Gastrocnemius medialis (tissue), 4 donors: ENCODE data around the gene APEX1.

Source experiments
- POLR2A ChIP-seq, 2 donors: fragments of 450-650 bp; IDR thresholded peaks; one replicate each; pipeline ENCODE4 v1.6.1; 2017; ENCODE audit warnings: antibody characterized with exemption in 2 of 2, mild to moderate bottlenecking in 2 of 2, moderate library complexity in 2 of 2
- TF ChIP-seq, protein P1 (sequence below), 5 experiments: fragments of 450-650 bp in 3 of 5; fragments of 200-600 bp in 2 of 5; sonication (generic) in 2 of 5; IDR thresholded peaks in 4 of 5; conservative IDR thresholded peaks in 1 of 5; 1 replicate in 4 of 5; 2 replicates in 1 of 5; pipeline ENCODE4 v1.5.1; 2016 to 2019; ENCODE audit warnings: antibody characterized with exemption in 5 of 5, mild to moderate bottlenecking in 3 of 5, moderate library complexity in 3 of 5

- TF ChIP-seq, protein P1, sequence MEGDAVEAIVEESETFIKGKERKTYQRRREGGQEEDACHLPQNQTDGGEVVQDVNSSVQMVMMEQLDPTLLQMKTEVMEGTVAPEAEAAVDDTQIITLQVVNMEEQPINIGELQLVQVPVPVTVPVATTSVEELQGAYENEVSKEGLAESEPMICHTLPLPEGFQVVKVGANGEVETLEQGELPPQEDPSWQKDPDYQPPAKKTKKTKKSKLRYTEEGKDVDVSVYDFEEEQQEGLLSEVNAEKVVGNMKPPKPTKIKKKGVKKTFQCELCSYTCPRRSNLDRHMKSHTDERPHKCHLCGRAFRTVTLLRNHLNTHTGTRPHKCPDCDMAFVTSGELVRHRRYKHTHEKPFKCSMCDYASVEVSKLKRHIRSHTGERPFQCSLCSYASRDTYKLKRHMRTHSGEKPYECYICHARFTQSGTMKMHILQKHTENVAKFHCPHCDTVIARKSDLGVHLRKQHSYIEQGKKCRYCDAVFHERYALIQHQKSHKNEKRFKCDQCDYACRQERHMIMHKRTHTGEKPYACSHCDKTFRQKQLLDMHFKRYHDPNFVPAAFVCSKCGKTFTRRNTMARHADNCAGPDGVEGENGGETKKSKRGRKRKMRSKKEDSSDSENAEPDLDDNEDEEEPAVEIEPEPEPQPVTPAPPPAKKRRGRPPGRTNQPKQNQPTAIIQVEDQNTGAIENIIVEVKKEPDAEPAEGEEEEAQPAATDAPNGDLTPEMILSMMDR (IDR thresholded peaks at IDR 0.05 in 4 of 5, conservative IDR thresholded peaks at IDR 0.05 in 1 of 5), result no peak
- no peak for TF ChIP-seq POLR2A (IDR thresholded peaks at IDR 0.05)
Observed at GRCh38 chr14:20436363-20436755, 18.7 kb upstream of the APEX1 start.
